HG03103 (cell line): ENCODE results near the gene ESRP2.

Experiments
- ATAC-seq: cut with Tn5 transposase; IDR thresholded peaks from one replicate; pipeline ENCODE4 v1.9.1; 2021; ENCODE audit warnings: low read depth; ENCODE audit not compliant: unreplicated experiment

ESRP2 gene

DNA sequence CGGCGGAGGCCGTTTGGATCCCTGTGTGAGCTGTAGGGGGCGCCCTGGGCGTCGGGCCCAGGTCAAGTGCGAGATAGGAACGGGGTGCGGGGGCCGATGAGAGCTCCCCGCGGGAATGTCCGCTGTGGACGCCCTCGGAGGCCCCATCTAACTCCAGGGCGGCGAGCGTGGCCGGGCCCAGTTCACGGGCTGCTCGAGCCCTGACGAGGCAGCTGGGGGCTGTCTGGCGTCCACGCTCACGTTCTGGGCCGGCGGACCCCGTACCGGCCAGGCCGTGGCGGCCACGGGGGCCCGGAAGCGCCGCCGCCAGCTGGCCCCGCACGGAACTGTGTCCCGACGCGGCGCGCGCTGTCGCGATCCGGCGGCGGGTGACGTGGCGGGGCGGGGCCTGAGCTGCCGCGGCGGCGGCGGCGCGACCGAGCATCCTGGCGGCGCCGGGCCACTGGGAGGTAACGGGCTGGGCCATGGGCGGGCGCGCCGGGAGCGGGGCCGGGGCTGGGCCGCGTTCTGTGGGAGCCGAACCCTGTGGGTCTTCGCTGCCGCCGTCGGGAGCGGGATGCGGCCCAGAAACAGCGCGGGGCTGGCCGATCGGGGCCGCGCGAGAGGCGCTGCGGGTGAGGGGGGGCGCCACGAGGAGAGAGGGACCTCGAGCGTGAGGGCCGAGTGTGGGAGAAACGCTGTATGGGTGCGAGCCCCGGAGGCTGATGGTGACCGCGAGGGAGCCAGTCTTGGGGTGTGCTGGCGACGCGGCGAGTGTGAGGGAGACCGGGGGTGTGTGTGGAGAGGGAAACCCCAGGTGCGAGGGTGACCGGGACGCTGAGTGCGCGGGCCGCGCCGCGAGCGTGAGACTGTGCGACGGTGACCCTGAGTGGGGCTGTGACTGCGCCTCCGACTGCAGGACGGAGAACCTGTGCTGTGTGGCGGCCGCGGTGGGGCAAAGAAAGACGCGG, 28.5 kb upstream of the ESRP2 start, which contains the start of gene SLC7A6:
TSS of gene SLC7A6 (plus strand) at position 399 of the 950 bp plus-strand sequence. CDS start 10,201 bp downstream, outside the sequence.
- peak; percentile 55 for ATAC-seq

GRCh38 chr16:68263559-68264127, 27.7 kb upstream of the ESRP2 start:
- ATAC-seq, result no peak

DNA sequence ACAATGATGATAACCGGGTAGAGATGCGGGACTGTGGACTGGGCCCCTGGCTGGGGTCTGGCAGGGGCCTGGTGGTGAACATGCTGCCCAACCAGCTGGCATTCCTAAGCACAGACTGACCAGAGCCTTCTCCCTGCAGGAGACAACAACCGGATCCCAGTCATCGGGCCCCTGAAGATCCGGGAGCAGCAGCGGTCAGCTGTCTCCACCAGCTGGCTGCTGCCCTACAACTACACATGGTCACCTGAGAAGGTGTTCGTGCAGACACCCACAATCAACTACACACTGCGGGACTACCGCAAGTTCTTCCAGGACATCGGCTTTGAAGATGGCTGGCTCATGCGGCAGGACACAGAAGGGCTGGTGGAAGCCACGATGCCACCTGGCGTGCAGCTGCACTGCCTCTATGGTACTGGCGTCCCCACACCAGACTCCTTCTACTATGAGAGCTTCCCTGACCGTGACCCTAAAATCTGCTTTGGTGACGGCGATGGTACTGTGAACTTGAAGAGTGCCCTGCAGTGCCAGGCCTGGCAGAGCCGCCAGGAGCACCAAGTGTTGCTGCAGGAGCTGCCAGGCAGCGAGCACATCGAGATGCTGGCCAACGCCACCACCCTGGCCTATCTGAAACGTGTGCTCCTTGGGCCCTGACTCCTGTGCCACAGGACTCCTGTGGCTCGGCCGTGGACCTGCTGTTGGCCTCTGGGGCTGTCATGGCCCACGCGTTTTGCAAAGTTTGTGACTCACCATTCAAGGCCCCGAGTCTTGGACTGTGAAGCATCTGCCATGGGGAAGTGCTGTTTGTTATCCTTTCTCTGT, 23.3 kb upstream of the ESRP2 start:
- no peak for ATAC-seq

DNA sequence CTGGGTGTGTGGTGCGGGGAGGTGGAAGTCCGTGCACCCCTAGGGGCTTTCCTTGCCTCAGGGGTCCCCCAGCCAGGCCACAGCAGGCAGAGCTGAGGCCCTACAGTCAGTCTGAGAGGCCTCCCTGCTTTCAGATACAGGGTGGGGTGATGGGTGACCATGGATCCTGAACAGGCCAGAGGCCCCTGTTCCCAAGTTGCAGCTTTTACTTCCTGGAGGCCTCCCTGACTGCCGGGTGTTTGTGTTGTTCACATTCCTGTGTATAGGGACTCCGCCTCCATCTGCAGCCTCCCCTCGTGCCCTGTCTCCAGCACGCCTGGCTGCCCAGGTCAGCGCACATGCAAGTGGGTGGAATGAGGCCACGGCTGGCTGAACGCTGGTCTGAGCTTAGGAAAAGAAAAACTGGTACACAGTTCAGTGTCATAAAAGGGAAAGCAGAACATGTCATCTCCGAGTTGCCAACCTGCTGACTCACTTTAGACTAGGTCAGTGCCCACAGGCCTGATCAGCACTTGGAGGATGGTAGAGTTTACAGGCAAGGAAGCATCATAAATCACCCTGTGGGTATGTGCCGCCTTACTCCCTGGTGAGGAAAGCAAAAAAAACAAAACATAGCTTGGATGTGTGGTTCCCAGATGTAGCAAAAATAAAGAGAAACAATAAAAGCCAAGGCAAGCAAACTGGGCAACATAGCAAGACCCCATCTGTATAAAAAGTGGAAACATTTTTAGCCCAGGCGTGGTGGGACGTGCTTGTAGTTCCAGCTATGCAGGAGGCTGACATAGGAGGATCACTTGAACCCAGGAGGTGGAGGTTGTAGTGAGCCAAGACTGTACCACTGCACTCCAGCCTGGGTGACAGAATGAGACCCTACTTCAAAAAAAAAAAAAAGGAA, 22.2 kb upstream of the ESRP2 start:
- ATAC-seq, result no peak

DNA sequence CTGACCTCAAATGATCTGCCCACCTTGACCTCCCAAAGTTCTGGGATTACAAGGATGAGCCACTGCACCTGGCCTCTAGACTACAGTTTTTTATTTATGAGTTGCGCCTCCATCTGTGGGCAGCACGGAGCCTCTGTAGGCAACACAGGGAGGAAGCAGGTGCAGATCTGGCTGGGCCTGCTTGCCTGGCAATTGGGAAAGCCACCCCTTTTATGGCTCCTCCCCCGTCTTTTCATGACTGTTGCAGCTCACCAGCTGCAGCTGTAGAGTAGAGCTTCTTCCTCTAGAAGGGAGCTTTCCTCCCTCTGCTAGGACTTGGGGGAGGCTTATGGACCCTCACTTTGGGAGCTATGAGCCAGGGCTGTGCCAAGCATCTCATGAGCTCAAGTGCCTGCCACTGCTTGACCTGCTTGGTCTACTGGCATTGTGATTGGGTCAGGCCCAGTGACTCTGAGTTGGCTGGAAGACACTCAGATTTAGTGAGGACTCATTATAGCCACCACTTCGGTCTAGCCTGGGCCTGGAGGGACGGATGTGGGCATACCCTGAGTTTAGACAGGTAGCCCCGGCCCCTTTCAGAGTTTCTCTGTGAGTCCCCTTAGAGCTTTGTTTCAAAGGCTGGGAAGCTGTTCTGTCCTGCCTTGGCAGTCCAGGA, 21.5 kb upstream of the ESRP2 start:
- ATAC-seq, result no peak

- no peak for ATAC-seq
Measured at GRCh38 chr16:68255712-68256111, 19.8 kb upstream of the ESRP2 start.

GRCh38 chr16:68253721-68254120, 17.8 kb upstream of the ESRP2 start:
- ATAC-seq, result no peak

GRCh38 chr16:68252383-68252782, 16.5 kb upstream of the ESRP2 start:
- no peak for ATAC-seq

GRCh38 chr16:68251832-68252231, 15.9 kb upstream of the ESRP2 start:
- ATAC-seq, result no peak

DNA sequence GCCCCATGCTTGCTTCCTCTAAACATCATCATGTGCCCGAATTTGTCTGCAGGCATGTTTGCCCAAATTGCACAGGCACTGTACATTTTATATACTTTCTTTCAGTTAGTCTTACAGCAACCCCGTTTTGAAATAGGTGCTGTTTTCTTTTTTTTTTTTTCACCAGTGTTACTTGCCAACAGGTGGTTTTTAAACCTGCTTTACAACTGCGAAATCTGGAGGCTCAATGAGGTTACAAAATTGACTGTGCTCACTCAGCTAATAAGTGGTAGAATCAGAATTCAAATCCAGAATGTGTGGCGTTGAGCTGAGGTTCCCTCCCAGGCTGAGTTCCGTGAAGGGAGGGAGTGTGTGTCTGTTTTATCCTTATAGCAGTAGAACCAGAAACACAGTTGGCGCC, 15.0 kb upstream of the ESRP2 start:
- no peak for ATAC-seq

DNA sequence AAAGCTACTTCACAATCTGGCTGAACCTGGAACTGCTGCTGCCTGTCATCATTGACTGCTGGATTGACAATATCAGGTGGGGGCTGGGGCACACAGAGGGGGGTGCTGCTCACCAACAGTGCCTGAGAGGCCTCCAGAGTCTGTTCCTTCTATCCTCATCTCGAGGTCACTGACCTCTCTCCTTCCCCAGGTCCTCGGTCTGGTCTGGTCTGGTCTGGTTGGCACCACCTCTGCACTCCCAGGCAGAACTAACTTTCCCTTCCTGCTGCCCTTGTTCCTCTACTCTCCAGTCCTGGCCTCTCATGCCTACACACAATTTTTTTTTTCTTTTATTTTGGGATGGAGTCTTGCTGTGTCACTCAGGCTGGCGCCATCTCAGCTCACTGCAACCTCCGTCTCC, 13.4 kb upstream of the ESRP2 start:
- ATAC-seq, result no peak

GRCh38 chr16:68247932-68248331, 12.0 kb upstream of the ESRP2 start:
- ATAC-seq, result no peak

- ATAC-seq, result no peak
Measured at GRCh38 chr16:68247400-68247799, 11.5 kb upstream of the ESRP2 start.

- ATAC-seq, result no peak
Measured at GRCh38 chr16:68246666-68247065, 10.7 kb upstream of the ESRP2 start.

- no peak for ATAC-seq
Measured at GRCh38 chr16:68246121-68246520, 10.2 kb upstream of the ESRP2 start.

- peak; percentile 84 for ATAC-seq
Measured at GRCh38 chr16:68244903-68245853, 9.3 kb upstream of the ESRP2 start, which contains the start of gene PLA2G15. Gene PLA2G15, plus strand, starts transcription at chr16:68245373. Its CDS starts 54 bp downstream, at chr16:68245427.

DNA sequence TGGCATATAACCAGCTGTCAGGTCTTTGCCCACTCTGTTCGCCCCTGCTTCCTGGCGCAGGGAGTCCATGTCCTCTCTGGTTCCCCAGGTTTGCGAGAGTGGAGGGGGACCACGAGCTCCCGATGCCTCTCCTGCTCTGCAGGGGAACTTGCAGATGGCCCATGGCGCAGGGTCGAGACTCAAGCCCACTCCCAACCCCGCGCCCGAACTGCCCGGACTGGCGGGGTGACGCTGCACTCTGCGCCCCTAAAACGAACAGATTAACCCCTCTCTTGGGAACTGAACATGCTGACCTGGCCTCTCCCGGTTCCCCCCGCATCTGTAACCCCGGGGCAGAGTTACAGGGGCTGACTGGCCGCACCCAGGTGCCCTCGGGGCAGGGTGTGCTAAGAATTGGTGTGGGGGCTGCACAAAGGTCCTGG, 8.6 kb upstream of the ESRP2 start:
- no peak for ATAC-seq
